CD4-positive, alpha-beta memory T cell (primary cell): Measurements from ENCODE around the gene AUNIP. TPM values are rescaled to one million over a fixed set of nuclear protein-coding genes. Genes with fewer than 3 reads are reported as not detected.
A peak's percentile ranks its signal among the peaks of the same experiment; 100 is the strongest.

Experiments used
- CTCF ChIA-PET: fragments of 350-600 bp; sonication (Branson Sonifier 250); formaldehyde crosslinking; loops from one replicate; lab custom pipeline; 2021; ENCODE audit warnings: inconsistent platforms; ENCODE audit not compliant: partially characterized antibody; lab: Charles Lee
- POLR2A ChIA-PET: fragments of 350-600 bp; sonication (Branson Sonifier 250); formaldehyde crosslinking; loops from one replicate; lab custom pipeline; 2021; ENCODE audit not compliant: partially characterized antibody; lab: Charles Lee
- DNase-seq, 5 donors: peaks; one replicate each; pipeline versions ENCODE4 v3.0.0 to v3.0.0-alpha.2; 2020 to 2022; ENCODE audit warnings: mixed read lengths in 1 of 5
- H3K27ac ChIP-seq: one replicate; pipeline ENCODE4 v1.7.0; 2013; ENCODE audit warnings: low read depth, low read length
- H3K27me3 ChIP-seq: 2 replicates; pipeline ENCODE4 v1.7.0; 2013; ENCODE audit warnings: mild to moderate bottlenecking, low read length, moderate library complexity; ENCODE audit not compliant: insufficient read depth
- H3K36me3 ChIP-seq: 2 replicates; pipeline ENCODE4 v1.7.0; 2013; ENCODE audit warnings: mild to moderate bottlenecking, low read length, moderate library complexity; ENCODE audit not compliant: insufficient read depth
- H3K4me1 ChIP-seq: 2 replicates; pipeline ENCODE4 v1.7.0; 2013; ENCODE audit warnings: mild to moderate bottlenecking, low read length, moderate library complexity; ENCODE audit not compliant: insufficient read depth
- H3K4me3 ChIP-seq, 2 donors: one replicate each; pipeline ENCODE4 v1.7.0; 2013; ENCODE audit warnings: low read length in 2 of 2, mild to moderate bottlenecking in 1 of 2
- H3K9me3 ChIP-seq, 2 donors: one replicate each; pipeline ENCODE4 v1.7.0; 2013; ENCODE audit warnings: low read length in 2 of 2, control low read depth in 1 of 2; ENCODE audit not compliant: control insufficient read depth in 1 of 2
- H3K27ac Mint-ChIP-seq, 7 donors: one replicate each; pipeline ENCODE4 v1.8.0; 2020 to 2021; ENCODE audit warnings: mixed read lengths in 7 of 7, mild to moderate bottlenecking in 6 of 7, inconsistent platforms in 3 of 7, moderate library complexity in 3 of 7
- H3K27me3 Mint-ChIP-seq, 2 donors: one replicate each; pipeline ENCODE4 v1.8.0; 2020 to 2021; ENCODE audit warnings: mixed read lengths in 2 of 2
- H3K36me3 Mint-ChIP-seq, 2 donors: one replicate each; pipeline ENCODE4 v1.8.0; 2020 to 2021; ENCODE audit warnings: mixed read lengths in 2 of 2, inconsistent platforms in 1 of 2, mild to moderate bottlenecking in 1 of 2
- H3K4me1 Mint-ChIP-seq, 4 donors: one replicate each; pipeline ENCODE4 v1.8.0; 2020 to 2021; ENCODE audit warnings: mixed read lengths in 4 of 4, mild to moderate bottlenecking in 1 of 4
- H3K4me3 Mint-ChIP-seq, 8 donors: one replicate each; pipeline ENCODE4 v1.8.0; 2020 to 2021; ENCODE audit warnings: mixed read lengths in 8 of 8, mild to moderate bottlenecking in 7 of 8, moderate library complexity in 6 of 8, inconsistent platforms in 3 of 8
- H3K9me3 Mint-ChIP-seq, 8 donors: one replicate each; pipeline ENCODE4 v1.8.0; 2020 to 2021; ENCODE audit warnings: mixed read lengths in 8 of 8, mild to moderate bottlenecking in 5 of 8, inconsistent platforms in 3 of 8, moderate library complexity in 1 of 8
- intact Hi-C: fragments of 100-400 bp; cut with micrococcal nuclease; formaldehyde crosslinking; loops from one replicate; pipeline ENCODE4 v1.15.1; 2023
- polyA plus RNA-seq, 2 donors: library from polyadenylated mRNA; unstranded; fragments of 300-500 nt; fragmentation: Illumina TruSeq; gene quantifications; one replicate each; pipeline ENCODE4 v1.2.3, GENCODE V29; 2021
- total RNA-seq, 2 experiments: library from RNA; stranded (reverse); gene quantifications; one replicate each; pipeline ENCODE4 v1.2.3, GENCODE V29; 2021

AUNIP gene
- total and polyA plus RNA-seq, 4 experiments from 2014 or later: not detected

GRCh38 chr1:25821112-25821476 is 38.2 kb downstream of the AUNIP start:
- Histone ChIP-seq H3K4me1 (peaks cover 31% of the 10 kb centered on the region), H3K27me3 (no peaks in the 10 kb centered on the region), H3K27ac (peak overlapping the region; percentile 88), H3K9me3 (no peaks in the 10 kb centered on the region), H3K36me3 (no peaks in the 10 kb centered on the region), H3K4me3 (peak overlapping the region; percentile 60 to 94)
- Mint-ChIP-seq H3K9me3 (peaks cover 0 to 2% (median 0%) of the 10 kb centered on the region in 8 donors), H3K4me1 (peaks cover 26 to 41% (median 35%) of the 10 kb centered on the region in 4 donors), H3K4me3 (peak overlapping the region; percentile 90 to 99 (median 94)), H3K27ac (peak overlapping the region; percentile 91 to 99 (median 96)), H3K36me3 (peaks cover 6 to 17% of the 10 kb centered on the region in 2 donors), H3K27me3 (no peaks in the 10 kb centered on the region)
- ChIA-PET POLR2A (interaction anchor here (0.6 to 4.9 kb wide), 17 partner anchors 8 to 589 kb away, joined by 4 to 36 read pairs (median 13); partner anchors contain the start of genes AUNIP, MAN1C1, PAFAH2 and PAQR7), CTCF (interaction anchor here (1.5 to 3.0 kb wide), 2 partner anchors 10 to 74 kb away, joined by 5 to 11 read pairs; no protein-coding TSS in a partner anchor)
- intact Hi-C loops: loop anchor here (2.0 kb wide), 1 partner anchor 390 kb away; the partner anchor contains the start of gene MACO1
- no peak for DNase-seq

DNA sequence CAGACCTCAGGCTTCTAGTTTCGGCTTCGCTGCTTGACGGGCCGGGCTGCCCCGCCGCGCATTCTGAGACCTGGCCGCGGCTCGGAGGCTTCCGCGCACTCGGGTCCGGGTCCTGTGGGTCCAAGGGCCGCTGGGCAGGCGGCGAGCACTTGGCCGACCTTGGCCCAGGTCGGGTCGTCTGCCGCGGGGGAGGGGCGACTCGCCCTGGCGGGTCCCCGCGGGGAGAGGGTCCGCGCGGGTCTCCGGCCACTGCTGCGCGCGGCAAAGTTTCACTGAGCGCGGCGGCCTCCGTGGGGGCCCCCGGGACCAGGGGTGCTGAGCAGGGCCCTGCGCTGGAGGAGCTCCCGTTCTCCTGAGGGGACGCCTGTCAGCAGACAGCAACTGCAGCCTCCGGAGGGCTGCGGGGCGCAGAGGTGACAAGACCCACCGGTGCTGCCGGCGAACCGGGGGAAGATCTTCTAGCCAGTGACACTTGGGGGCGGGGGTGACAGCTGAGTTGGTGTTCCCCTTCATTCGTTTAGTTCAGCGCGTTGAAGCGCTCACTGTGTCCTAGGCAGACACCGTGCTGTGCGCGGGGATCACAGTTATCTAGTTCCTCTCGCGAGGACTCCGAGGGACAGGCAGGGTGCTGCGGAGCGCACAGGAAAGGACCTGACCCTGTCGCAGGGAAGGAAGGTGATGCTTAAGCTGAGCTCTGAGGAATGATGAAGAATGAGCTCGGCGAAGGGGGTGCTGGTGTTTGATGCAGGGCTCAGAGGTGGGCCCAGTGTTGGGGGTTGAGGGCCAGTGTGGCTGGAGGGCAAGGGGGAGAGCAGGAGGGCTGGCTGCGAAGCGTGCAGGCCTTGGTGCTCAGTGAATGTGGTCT is 38.8 kb downstream of the AUNIP start:
- H3K9me3 Mint-ChIP-seq: peaks cover 0 to 2% (median 0%) of the 10 kb centered on the region in 8 donors
- Histone ChIP-seq H3K36me3 (no peaks in the 10 kb centered on the region), H3K27ac (peak overlapping the region; percentile 88), H3K9me3 (no peaks in the 10 kb centered on the region), H3K27me3 (no peaks in the 10 kb centered on the region), H3K4me1 (peaks cover 31% of the 10 kb centered on the region), H3K4me3 (peak overlapping the region; percentile 60 to 94)
- peaks cover 4 to 16% of the 10 kb centered on the region in 2 donors for H3K36me3 Mint-ChIP-seq
- no peaks in the 10 kb centered on the region for H3K27me3 Mint-ChIP-seq
- CTCF ChIA-PET: interaction anchor here (0.5 to 3.0 kb wide), 6 partner anchors 11 to 75 kb away, joined by 3 to 11 read pairs (median 4); partner anchors contain the start of gene PAQR7
- intact Hi-C loops: loop anchor here (1.0 to 2.0 kb wide), 4 partner anchors 39 to 390 kb away; partner anchors contain the start of genes AUNIP, MACO1, PAFAH2 and PAQR7
- H3K4me1 Mint-ChIP-seq: peaks cover 26 to 41% (median 35%) of the 10 kb centered on the region in 4 donors
- H3K4me3 Mint-ChIP-seq: peak overlapping the region; percentile 93 to 99 (median 96)
- DNase-seq: peak; percentile 72 to 84 (median 77)
- H3K27ac Mint-ChIP-seq: peak overlapping the region; percentile 91 to 99 (median 98)
- POLR2A ChIA-PET: interaction anchor here (0.6 to 4.9 kb wide), 39 partner anchors 9 to 612 kb away, joined by 3 to 36 read pairs (median 5); partner anchors contain the start of genes AUNIP, DHDDS, LDLRAP1 and MACO1

DNA sequence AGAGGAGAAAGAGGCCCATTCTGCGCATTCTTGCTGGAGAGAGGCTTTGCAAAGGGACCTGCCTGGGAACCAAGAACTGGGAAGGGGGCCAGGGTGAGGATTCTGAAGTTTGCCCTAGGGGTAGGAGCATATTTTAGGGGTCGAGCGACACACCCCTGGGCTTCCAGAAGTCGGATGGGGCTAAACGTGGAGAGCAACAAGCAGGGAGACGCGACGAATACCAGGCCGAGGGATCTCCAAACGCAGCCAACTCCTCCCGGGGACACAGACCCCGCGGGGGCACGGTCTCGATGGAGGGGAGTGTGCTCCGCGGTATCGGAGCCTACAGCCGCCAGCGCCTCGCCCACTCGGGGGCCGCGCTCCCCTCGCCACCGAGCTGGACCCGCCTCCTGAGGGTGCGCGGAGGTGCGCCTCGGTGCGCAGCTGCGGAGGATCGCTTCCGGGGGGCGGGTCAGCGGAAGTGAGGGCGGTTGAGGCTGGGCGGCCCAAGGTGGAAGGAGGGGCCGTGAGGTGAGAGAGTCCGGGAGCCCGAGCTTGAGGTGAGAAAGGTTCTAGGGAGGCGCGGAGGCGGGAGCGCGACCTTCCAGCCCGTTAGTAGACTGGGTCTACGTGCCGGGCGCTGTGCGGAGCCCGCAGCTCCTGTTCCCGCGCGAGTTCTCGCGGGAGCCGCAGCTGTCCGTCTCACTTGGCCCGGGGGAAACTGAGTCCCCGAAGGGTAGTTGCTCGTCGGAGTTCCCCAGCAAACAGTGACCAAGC is 39.6 kb downstream of the AUNIP start, which contains the start of gene MTFR1L:
MTFR1L (plus strand) TSS at position 464 of the 756 bp plus-strand sequence. CDS start 3,151 bp downstream, outside the sequence.
- POLR2A ChIA-PET: interaction anchor here (0.6 to 4.9 kb wide), 37 partner anchors 10 to 612 kb away, joined by 3 to 36 read pairs (median 5); partner anchors contain the start of genes AUNIP, DHDDS, LDLRAP1 and MACO1
- no peaks in the 10 kb centered on the region for H3K36me3 ChIP-seq
- intact Hi-C loops: loop anchor here (1.0 to 5.0 kb wide), 5 partner anchors 40 to 389 kb away; partner anchors contain the start of genes AUNIP, MACO1, PAFAH2 and PAQR7
- H3K27ac ChIP-seq: peak within 1 kb of the TSS; percentile 88
- Mint-ChIP-seq H3K4me1 (peaks cover 28 to 41% (median 35%) of the 10 kb centered on the region in 4 donors), H3K36me3 (peaks cover 8 to 20% of the 10 kb centered on the region in 2 donors), H3K27ac (peak within 1 kb of the TSS; percentile 91 to 99 (median 98)), H3K9me3 (peaks cover 0 to 2% (median 0%) of the 10 kb centered on the region in 8 donors), H3K4me3 (peak within 1 kb of the TSS; percentile 93 to 99 (median 96)), H3K27me3 (no peaks in the 10 kb centered on the region)
- no peaks in the 10 kb centered on the region for H3K27me3 ChIP-seq
- H3K4me3 ChIP-seq: peak within 1 kb of the TSS; percentile 73 to 94
- no peaks in the 10 kb centered on the region for H3K9me3 ChIP-seq
- H3K4me1 ChIP-seq: peaks cover 31% of the 10 kb centered on the region
- CTCF ChIA-PET: interaction anchor here (0.9 to 3.0 kb wide), 5 partner anchors 10 to 315 kb away, joined by 3 to 11 read pairs (median 4); no protein-coding TSS in a partner anchor
- DNase-seq: peak; percentile 92 to 95 (median 93)

- H3K4me3 ChIP-seq: no peak overlapping the region
- Mint-ChIP-seq H3K4me3 (peak overlapping the region; percentile 92 to 97 (median 96)), H3K4me1 (peaks cover 28 to 41% (median 34%) of the 10 kb centered on the region in 4 donors), H3K9me3 (peaks cover 0 to 2% (median 0%) of the 10 kb centered on the region in 8 donors), H3K27ac (peak overlapping the region; percentile 91 to 99 (median 97)), H3K36me3 (peaks cover 4 to 14% of the 10 kb centered on the region in 2 donors), H3K27me3 (no peaks in the 10 kb centered on the region)
- peaks cover 31% of the 10 kb centered on the region for H3K4me1 ChIP-seq
- no peaks in the 10 kb centered on the region for H3K27me3 ChIP-seq
- no peak for DNase-seq
- H3K27ac ChIP-seq: no peak overlapping the region
- ChIA-PET POLR2A (interaction anchor here (1.4 to 4.9 kb wide), 8 partner anchors 9 to 586 kb away, joined by 4 to 36 read pairs (median 15); partner anchors contain the start of genes PAQR7, SELENON and SYF2), CTCF (interaction anchor here (1.5 to 3.0 kb wide), 2 partner anchors 77 to 314 kb away, joined by 4 to 11 read pairs; no protein-coding TSS in a partner anchor)
- no peaks in the 10 kb centered on the region for H3K36me3 ChIP-seq
- no peaks in the 10 kb centered on the region for H3K9me3 ChIP-seq
- intact Hi-C loops: loop anchor here (5.0 kb wide), 1 partner anchor 256 kb away; no protein-coding TSS in a partner anchor
Observed at GRCh38 chr1:25818569-25818968, 40.7 kb downstream of the AUNIP start.

DNA sequence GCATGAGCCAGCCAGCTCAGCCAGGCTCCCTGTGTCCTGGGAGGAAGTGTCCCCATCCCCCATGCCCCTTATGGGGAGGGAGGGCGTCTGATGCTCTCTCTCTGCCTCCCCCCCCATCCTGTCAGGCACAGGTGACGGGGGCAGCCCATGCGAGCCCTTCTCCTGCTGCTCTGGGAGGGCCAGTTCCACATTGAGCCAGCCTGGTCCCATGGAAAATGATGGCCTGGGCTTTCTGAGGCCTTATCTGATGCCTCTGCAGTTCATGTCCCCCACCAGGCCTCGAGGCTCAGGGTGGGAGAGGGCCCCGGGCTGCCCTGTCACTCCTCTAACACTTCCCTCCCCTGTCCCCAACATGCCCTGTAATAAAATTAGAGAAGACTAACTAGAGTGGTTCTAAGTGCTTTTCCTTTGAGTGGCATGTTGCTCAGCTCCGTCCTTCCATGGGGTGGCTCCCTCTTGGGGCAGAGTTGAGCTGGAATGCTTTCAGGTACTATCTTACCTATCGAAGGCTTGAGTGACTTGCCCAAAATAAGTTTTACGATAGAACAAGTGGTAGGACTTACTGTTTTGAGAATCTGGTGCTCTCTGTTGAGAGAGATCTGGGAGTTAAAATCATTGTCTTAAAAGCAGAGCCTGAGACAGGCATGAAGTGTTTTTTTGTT is 41.3 kb downstream of the AUNIP start:
- H3K9me3 Mint-ChIP-seq: peaks cover 0 to 2% (median 0%) of the 10 kb centered on the region in 8 donors
- Histone ChIP-seq H3K4me3 (no peak overlapping the region), H3K9me3 (no peaks in the 10 kb centered on the region), H3K27me3 (no peaks in the 10 kb centered on the region), H3K36me3 (no peaks in the 10 kb centered on the region), H3K27ac (no peak overlapping the region), H3K4me1 (peaks cover 31% of the 10 kb centered on the region)
- CTCF ChIA-PET: interaction anchor here (1.5 to 3.0 kb wide), 3 partner anchors 20 to 314 kb away, joined by 4 to 11 read pairs (median 4); no protein-coding TSS in a partner anchor
- peaks cover 28 to 41% (median 34%) of the 10 kb centered on the region in 4 donors for H3K4me1 Mint-ChIP-seq
- POLR2A ChIA-PET: interaction anchor here (4.2 kb wide), 1 partner anchor 16 kb away, joined by 19 read pairs; the partner anchor contains the start of gene SELENON
- peaks cover 4 to 18% of the 10 kb centered on the region in 2 donors for H3K36me3 Mint-ChIP-seq
- H3K4me3 Mint-ChIP-seq: peak overlapping the region; percentile 80 to 97 (median 96)
- peak overlapping the region; percentile 55 to 99 (median 96) for H3K27ac Mint-ChIP-seq
- intact Hi-C loops: loop anchor here (5.0 kb wide), 1 partner anchor 256 kb away; no protein-coding TSS in a partner anchor
- H3K27me3 Mint-ChIP-seq: no peaks in the 10 kb centered on the region
- no peak for DNase-seq
